GM20431 (cell line): ENCODE results near the gene HMOX2.

Experiments used
- in situ Hi-C: fragments of 300-500 bp; cut with MseI, MboI; formaldehyde crosslinking; loops from one replicate; pipeline ENCODE4 v1.15.0; 2020; ENCODE audit warnings: low sequenced_read_pairs; ENCODE audit not compliant: unreplicated experiment

HMOX2 gene, protein sequence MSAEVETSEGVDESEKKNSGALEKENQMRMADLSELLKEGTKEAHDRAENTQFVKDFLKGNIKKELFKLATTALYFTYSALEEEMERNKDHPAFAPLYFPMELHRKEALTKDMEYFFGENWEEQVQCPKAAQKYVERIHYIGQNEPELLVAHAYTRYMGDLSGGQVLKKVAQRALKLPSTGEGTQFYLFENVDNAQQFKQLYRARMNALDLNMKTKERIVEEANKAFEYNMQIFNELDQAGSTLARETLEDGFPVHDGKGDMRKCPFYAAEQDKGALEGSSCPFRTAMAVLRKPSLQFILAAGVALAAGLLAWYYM

DNA sequence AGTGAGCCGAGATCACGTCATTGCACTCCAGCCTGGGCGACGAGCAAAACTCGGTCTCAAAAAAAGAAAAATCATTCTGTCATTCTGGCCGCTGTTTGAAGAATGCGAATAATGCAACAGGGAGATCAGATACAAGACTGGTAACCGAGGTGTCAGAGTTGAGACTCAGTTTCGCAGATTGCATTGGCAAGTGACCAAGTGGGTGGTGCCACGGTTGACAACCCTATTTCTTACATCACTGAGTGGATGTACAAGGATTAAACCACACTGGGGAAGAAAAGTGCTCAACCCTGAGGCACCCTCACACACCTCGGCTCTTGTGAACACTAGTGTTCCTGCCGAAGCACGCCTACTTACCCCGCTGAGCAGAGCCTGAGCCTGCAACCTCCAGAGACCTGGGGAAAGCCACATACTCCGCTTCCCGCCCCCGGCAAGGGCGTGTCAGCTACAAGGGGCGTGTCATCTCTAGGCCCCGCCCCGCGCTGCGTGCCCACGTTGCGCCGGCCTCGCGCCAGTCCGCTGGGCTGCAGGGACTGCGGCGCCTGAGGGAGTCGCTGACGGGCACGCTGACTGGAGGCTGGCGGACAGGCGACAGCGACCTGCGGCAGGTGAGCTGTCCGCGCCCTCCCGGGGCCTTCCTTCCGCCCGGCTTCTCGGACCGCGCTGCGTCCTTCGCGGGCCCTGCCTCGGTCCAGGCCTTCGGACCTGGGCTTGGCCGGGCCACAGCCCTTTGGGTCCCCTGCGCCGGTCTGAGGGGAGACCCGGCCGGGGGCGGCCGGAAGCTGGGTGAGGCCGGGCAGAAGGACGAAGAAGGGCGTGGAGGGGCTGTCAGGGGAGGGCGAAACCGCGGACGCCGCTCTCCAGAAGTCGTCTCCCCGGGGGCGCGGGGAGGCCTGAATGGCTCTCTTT is at the start of gene HMOX2:
Gene HMOX2, plus strand, starts transcription at position 519 of the 909 bp plus-strand sequence. CDS start 29,127 bp downstream, outside the sequence.
- in situ Hi-C loops, result no loop called here

DNA sequence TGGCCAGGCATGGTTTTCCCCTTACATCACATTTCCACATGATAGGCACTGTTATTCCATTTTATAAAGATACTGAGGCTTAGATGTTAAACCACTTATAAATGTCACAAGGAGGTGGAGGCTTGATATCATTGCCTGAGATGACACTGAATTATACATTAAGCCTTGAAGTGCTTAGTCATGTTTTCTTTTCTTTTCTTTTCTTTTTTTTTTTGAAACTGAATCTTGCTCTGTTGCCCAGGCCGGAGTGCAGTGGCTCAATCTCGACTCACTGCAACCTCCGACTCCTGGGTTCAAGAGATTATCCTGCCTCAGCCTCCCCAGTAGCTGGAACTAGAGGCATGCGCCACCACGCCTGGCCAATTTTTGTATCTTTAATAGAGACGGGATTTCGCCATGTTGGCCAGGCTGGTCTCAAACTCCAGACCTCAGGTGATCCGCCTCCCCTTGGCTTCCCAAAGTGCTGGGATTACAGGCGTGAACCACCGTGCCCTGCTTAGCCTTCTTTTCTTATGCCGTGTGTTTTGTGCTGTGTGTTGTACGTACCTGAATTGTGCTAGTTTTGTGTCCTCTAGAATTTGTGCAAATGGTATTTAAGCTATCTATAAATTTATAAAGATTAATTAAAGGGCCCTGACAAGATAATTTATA is 49.4 kb upstream of the HMOX2 start:
- in situ Hi-C loops, result no loop called here

DNA sequence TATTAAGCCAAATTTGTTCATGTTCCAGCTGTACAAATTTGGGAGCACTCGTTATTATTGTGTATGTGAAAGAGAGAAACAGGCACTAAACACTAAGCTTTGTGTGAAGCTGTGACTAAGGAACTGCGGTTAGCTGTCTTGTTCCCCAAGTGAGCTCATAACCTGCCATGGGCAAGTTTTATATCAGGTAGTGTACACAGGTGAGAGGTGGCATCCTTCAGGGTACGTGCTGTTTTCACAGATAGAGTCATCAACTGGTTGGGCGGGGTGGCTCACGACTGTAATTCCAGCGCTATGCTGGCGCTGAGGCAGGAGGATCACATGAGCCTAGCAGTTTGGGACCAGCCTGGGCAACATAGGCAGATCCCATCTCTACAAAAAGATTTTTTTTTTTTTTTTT is 47.7 kb upstream of the HMOX2 start:
- in situ Hi-C loops, result no loop called here

DNA sequence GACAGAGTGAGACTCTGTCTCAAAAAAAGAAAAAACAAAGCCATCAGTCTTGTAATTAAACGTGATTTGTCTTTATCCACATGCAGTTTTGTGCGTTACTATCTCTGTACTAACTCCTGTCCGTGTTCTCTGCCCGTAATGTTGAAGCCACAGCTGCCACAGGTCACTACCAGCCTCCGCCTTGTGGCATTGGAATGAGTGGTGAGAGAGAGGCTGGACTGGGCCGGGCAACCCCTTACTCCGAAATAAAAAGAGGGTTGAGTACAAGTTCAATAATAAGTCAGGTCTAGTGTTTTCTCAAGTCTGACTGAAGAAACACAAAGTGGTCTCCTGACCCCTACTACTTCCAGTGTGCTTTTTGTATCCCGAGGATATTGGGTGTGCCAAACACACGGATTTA is 45.2 kb upstream of the HMOX2 start:
- in situ Hi-C loops, result no loop called here

DNA sequence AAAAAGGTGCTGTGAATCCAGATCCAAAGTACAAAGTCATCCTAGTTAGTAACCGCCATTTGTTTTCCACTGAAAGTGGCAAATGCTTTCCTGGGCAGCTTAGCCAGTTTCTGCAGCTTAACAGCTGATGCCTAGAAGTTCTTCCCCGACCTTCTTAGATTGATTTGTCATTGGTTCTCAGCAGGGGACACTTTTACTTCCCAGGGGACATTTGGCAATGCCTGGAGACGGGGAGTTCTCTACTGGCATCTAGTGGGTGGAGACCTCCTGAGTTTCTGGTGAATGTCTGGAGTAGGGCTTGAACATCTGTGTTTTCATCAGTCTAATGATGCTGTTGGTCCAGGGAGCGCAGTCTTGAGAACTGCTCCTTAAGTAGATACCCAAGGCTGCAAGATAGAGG is 43.0 kb upstream of the HMOX2 start:
- in situ Hi-C loops, result no loop called here

DNA sequence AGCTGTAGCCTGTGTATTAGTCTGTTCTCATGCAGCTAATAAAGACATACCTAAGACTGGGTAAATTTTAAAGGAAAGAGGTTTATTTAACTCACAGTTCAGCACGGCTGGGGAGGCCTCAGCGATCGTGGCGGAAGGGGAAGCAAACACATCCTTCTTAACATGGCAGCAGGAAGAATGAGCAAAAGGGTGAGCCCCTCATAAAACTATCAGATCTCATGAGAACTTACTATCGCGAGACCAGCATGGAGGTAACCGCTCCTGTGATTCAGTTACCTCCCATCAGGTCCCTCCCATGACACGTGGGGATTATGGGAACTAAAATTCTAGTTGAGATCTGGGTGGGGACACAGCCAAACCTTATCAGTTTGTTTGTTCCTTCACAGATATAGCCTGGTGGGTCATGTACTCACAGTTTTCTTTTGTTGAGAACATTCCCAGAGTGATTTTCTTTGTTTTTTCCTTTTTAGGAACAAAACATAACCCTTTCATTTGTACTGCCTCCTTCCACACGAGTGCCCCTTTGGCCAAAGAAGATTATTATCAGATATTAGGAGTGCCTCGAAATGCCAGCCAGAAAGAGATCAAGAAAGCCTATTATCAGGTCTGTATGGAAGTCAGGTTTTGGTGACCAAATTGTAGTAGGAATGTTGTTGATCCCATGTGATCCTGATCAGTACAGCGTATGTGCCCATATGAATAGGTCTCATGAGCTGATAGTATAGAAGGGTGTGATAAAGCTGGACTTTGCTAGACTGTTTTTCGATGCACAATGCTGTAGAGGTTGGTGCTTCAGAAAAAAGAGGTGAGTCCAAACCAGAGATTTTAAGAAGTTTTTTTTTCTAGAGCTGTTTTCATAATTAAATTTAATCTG is 42.0 kb upstream of the HMOX2 start:
- in situ Hi-C loops, result no loop called here

DNA sequence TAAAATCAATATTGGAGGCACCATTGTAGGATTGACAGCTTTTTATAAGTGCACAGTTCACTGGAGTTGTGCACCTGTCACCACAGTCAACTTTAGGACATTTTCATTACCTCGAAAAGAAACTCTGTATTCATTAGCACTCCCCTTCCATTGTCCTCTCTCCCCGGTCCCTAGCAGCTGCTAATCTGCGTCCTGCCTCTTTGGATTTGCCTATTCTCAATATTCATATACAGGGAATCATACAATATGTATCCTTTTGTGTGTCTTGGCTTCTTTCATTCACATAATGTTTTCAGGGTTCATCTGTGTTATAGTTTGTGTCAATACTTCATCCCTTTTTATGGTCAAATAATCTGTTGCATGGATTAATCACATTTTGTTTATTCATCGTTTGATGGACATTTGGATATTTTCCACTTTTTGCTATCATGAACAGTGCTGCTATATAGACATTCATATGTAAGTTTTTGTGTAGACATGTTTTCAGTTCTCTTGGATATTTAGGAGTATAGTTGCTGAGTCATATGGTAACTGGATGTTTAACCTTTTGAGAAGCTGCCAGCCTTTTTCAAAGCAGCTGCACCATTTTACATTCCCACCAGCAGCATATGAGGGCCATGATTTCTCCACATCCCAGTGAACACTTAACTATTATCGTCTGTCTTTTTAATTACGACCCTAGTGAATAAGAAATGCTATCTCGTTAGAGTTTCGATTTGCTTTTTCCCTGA is 40.7 kb upstream of the HMOX2 start:
- in situ Hi-C loops, result no loop called here

DNA sequence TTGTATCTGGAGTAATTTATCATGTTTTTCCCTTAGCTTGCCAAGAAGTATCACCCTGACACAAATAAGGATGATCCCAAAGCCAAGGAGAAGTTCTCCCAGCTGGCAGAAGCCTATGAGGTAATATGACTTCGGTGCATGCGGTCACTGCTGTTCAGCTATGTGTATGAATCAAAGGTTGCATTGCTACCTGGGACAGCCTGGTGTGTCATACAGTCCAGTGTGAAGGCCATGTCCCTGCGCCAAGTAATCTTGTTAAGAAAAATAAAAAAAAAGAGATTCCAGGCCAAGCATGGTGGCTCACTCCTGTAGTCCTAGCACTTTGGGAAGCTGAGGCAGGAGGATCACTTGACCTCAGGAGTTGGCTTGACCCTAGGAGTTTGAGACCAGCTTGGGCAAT is 38.8 kb upstream of the HMOX2 start:
- in situ Hi-C loops, result no loop called here

DNA sequence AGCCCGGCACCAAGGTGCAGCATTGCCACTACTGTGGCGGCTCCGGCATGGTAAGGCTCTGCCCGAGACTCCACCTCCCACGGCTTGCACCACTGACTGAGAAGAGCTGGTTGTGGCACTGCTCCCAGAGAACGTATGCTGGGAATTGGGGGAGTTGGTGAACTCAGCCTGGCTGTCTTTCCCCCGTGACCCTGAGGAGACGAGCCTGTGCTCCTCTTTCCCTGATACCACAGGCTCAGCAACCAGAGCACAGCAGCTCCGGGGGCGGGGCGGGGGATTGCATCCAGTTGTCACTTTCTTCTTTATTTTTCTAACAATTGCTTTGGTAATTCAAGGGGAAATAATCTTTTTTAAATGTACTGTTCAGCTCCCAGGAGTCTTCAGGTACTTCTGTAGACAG is 33.8 kb upstream of the HMOX2 start:
- in situ Hi-C loops, result no loop called here

DNA sequence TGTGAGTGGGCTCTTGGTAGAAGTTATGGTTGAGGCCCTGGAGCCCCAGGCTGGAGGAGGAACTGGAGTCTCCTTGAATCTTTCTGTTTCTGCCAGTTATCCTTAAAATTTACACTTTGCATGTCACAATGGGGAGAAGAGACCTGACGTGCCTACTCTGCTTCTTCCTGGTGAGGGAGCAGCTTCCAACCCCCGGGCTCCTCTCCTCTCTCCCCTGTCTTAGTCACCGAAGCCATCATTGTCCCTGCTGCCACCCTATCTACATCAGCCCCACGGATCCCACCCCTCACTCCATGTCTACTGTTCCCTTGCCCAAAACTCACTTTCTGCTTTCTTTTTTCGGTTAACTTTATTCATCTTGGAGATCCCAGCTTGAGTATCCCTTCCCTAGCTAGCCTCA is 32.9 kb upstream of the HMOX2 start:
- in situ Hi-C loops, result no loop called here

DNA sequence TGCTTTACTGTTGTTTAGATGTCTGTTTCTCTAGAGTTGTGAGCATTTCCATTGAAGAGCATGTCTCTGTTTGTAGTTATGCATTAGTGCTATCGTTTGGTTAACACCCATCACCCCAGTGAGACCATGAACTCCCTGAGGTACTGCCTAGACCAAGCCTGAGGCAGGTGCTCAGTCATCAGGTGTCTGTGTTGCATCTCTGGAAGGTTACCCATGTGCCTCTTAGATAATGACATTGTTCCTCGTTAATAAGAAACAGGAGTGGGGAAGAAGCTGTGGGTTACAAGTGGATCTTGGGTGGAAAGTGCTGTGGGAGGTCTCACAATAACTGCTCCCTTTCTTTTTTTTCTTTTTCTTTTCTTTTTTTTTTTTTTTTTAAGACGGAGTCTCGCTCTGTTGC is 32.2 kb upstream of the HMOX2 start:
- in situ Hi-C loops, result no loop called here

DNA sequence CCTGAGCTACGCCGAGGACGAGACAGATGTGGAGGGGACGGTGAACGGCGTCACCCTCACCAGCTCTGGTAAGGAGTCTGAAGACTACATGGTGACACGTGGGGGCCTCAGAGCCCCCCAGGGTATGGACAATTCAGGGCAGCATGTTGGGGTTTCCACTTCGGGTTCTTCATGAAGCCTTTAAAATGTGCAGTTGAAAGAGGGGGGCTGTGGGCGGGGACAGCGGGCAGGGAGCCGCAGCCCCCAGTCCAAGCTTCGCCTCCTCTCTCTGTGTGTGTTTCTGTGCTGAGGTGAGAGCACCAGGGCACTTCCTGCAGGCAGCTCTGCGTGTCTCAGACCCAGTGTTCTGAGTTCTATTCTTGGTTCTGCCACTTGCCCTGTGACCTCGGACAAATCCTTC is 25.8 kb upstream of the HMOX2 start:
- in situ Hi-C loops, result no loop called here

DNA sequence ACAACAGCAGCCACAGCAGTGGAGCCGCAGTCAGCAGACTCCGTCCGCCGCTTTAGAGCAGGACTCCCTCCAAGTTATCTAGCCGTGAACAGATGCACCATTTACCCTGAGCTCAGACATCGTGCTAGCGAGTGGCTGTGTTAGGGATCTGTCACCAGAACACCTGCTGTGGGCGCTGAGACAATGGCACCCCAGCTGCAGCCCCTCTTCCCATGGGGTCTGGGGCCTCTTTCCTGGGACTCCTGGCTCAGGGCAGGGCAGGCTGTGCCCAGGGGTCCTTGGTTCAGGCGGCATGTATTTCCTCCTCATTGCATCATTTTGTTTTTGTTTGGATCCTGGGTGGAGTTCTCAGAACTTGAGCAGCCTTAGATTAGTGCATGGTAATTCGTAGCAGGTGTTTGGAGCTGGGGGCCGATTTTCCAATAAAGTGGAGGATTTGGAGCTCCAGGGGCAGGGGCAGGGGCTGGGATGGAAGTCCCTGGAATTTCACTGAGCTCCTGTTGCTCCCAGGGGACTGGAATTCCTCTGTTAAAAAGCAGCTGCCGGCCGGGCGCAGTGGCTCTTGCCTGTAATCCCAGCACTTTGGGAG is 25.2 kb upstream of the HMOX2 start:
- in situ Hi-C loops, result no loop called here

DNA sequence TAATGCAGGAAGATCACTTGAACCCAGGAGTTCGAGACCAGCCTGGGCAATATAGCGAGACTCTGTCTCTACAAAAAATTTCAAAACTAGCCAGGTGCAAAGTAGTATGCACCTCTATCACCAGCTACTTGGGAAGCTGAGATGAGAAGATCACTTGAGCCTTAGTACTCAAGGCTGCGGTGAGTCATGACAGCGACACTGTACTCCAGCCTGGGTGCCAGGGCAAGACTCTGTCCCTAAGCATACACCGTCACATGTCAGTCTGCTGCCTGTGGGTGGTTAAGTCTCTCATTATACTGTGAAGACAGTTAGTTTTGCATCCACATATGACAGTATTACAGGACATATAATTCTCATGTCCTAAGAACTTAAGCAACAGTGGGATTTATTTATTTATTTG is 23.5 kb upstream of the HMOX2 start:
- in situ Hi-C loops, result no loop called here

DNA sequence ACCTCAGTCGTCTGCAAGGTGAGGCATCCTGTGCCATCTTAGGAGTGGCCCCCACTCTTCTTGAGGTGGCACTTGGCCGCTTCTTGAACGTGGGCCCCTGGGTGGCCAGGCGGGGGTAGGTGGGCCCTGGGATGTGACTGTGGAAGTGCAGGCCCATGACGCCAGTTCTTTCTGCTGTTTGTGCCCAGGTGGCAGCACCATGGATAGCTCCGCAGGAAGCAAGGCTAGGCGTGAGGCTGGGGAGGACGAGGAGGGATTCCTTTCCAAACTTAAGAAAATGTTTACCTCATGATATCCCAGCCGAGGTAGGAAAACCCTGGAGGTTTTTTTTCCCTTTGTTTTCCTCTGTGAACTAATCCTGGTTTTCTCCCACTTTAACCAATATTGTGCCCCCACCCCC is 21.6 kb upstream of the HMOX2 start:
- in situ Hi-C loops, result no loop called here

DNA sequence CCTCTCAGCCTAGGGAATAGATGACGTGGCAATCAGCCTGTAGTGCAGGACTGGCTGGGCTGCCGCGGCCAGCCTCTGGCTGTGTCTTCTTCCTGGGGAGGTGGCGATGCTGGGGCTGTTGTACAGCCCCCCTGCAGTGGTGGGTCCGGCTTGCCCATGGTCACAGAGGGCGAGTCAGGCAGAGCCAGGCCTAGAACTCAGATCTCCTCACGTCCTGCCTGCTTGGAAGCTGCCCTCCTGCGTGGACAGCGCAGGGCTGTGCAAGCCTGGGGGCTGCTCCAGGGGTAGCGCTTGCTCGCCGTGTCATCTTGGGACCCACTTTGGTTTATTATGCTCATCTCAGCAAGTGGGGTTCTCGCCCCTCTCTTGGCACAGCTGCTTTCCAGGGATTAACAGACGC is 21.1 kb upstream of the HMOX2 start:
- in situ Hi-C loops, result no loop called here

DNA sequence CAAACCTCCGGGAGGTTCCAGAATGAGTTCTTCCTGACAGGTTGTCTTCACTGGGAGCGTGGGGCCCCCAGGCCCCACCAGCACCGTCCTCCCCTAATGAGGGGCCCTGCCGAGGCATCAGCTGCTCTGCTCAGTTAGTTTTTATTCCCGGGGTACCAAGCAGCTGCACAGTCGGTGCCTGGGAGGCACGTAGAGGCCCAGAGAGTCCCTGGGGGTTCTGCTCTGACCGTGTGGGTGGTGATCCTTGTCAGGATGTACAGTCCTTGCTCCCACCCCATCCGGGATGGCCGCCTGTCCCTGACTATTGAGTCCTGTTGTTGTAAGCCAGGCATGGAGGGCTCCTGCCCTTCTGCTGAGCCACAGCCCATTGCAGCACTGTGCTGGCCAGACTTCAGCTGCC is 20.2 kb upstream of the HMOX2 start:
- in situ Hi-C loops, result no loop called here

DNA sequence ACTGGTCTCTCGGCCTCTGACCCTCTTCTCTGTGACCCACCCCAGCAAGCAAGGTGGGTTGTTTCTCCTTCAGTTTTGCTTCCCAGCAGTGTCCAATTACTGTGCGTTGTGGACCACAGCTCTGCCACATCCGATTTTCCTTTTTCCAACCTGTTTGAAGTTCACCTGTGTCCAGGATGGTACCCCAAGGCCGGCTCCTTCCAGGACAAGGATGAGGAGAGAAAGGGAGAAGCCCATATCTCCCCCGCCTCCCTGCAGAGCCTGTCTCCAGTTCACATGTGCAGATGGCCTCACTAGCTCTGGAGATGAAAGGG is 15.3 kb upstream of the HMOX2 start:
- in situ Hi-C loops, result no loop called here
